ELR (cell line): ENCODE data around the gene CTDSPL2.
"Not testable (repeated sequence)": the region's sequence is repeated elsewhere in the genome, so short reads cannot be mapped to it uniquely, and the experiment has no call there.

Experiments
- DNase-seq: peaks from one replicate; pipeline ENCODE4 v3.0.0-alpha.2; 2015; ENCODE audit warnings: low read depth

Gene CTDSPL2

DNA sequence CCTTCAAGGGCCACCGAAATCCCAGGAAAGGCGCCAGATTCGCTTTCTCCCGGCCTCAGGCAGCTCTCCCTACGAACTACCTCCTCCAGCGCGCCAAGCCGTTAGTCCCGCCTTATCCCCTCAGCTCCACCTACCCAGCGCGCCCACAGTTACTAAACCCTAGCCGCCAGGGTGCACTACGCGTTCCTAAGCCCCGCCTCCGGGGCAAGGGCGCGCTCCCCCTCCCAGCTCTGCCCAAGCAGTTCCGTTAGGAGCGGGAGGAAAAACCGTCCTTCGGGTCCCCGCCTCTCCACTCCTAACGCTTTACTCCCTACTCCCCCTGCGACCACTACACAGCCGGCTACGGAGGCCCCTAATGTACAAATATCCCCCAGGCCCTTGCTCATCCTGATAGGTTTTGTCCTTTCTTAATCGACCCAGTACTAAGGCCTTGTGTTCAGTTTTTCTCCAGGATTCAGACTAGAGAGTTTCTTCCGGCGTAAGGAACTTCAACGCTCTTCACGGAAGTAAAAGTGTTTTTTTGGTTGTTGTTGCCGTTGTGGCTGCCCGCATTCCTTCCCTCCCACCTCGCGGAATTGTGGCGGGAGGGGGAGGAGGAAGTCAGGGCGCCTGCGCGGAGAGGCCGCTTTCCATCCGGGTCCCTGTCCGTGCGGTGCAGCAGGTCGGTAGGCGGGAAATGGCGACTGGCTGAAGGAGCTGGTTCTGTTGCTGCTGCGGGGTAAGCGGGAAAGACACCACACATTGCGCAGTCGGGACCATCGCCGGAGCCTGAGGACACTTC, at the start of gene CTDSPL2:
TSS of gene CTDSPL2 (plus strand) at position 655 of the 781 bp plus-strand sequence. CDS start 31,386 bp downstream, outside the sequence.
- DNase-seq = peak; percentile 99

DNA sequence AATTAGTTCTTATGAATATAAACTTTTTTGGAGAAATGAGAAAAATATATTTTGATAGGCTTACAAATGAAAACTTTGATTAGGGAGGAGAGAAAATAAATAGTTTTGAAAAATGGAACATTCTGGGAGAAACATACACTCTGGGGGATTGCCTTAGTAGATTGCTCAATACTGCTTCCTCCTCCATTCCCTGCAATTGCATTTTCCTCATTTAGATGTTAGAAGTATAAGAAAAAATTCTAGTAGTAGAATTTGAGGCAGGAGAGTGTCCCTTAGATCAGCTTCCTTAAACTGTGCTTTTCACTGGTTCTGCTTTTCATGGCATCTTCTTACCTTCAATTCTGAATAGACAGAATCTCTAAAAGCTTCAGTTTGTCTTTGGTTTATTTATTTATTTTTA, 46.2 kb upstream of the CTDSPL2 start:
- no peak for DNase-seq

DNA sequence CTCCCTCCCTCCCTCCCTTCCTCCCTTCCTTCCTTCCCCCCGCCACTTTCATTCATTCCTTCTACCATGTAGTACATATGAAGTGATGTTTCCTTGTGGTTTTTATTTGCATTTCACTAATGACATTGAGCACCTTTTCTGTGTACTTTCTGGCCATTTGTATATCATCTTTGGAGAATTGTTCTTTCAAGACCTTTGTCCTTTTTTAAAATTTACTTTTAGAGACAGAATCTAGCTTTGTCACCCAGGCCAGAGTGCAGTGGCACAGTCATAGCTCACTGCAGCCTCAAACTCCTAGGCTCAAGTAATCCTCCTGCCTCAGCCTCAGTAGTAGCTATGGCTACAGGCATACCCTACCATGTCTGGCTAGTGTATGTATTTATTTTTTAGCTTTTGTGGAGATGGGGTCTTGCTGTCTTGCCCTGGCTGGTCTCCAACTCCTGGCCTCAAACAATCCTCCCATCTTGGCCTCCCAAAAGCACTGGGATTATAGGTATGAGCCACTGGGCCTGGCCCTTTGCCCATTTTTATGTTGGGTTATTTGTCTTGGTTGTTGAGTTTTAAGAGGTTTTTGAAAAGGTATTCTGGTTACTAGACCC, 42.0 kb upstream of the CTDSPL2 start:
- DNase-seq = no peak

DNA sequence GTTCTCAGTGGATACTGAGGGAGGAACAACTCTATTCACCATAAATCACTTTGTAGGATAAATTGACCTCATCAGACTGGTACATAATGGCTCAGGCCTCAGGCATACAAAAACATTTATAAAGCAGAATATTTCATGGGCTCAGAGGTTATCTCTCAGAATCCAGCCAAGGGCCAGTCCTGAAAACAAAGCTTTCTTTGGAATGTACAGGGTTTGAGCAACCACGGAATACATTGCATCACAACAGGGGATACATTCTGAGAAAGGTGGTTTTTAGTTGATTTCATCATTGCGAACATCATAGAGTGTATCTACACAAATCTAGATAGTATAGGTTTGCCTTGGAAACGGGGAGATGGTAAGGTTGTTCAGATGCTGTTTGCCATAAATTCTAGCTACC, 33.4 kb upstream of the CTDSPL2 start:
- DNase-seq = no peak

DNA sequence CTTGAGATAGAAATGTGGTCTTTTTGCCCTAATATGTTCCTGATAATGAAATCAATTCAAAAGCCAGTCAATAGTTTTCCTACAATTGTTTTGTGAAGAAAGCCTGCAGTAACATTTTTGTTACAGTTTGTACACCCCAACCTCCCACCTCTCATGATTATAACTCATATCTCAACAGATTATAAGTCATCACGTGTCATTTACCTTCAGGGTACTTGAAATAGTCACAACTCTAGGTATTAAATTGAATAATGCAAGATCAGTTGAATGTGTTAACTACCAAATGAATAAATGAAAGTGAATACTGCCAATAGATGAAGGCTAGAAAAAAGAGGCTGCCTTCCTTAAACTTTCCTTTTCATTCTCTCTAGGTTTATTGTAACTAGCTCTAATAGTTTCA, 32.9 kb upstream of the CTDSPL2 start:
- no peak for DNase-seq

DNA sequence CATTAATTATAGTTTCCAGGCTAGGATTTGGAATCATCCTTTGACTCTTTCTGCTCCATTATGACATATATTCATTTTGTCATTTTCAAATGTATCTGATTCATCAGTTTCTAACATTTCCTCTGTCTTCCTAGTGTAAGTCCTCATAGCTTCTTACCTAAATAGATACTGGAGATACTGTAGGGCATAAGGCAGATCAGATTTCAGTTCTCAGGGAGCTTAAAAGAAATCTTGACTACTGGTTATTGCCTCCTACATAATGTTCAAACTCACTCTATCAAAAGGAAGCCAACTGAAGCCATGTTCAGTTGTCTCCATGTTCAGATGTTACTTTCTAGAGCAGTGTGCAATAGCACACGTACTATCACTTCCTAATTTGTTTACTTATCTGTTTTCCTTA, 29.6 kb upstream of the CTDSPL2 start:
- DNase-seq = no peak

DNA sequence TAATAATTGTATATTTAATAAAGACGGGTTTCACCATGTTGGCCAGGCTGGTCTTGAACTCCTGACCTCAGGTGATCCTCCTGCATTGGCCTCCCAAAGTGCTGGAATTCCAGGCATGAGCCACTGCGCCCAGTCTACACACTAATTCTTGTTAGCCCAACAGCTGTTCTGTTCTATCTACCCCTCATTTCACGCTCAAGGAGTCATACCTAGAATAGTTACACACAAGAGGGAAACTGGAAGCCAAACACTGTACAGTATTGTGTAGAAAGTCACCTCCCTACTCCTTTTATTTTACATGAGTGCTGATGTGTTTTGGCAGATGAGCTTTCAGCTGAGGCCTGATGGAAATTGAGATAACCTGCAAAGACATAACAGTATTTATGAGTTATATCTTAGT, 13.4 kb upstream of the CTDSPL2 start:
- no peak for DNase-seq

DNA sequence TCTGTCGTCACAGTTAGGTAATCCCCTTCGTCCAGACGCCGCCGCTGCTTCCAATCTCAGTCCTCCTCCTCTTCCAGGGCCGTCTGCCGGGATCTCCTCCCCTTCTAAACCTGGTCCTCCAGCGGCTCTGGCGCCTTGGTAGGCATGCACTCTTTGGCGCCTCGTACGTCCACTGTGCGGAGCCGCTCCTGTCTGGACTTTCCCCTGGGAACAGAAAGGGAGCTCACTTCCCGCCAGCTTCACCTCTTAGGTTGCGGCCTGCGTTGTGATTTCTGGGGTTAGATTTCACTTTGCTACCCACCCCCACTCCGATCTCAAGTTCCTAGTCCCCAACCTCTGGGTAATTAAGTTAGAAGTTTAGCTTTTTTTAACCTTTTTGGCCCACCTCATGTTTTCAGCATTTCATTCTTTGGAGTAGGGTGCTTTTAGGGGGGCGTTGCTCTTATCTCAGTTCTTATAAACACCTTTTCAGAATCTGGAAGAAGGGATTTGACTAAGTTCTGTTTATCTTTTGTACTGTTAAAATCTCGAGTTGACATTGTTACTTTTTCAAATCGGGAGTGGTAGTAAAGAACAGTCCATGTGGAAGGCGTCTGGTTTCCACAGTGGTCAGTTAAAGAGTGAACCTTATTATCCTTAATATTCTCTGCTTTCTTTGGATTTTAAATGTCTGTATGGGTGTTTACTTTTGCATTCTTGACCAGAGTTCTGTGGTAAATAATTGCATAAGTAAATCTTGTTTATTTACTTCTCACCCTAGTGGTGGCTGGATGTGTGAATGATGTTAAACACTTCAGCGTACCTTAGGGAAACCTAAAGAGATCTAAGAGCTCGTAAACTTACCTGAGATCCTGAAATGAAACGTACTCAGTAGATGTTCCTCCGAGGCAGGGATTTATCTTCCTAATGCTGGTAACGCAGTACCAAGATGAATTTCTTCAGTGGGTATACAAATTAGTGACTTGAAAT, 611 bp downstream of the CTDSPL2 start:
- peak; percentile 73 for DNase-seq

DNA sequence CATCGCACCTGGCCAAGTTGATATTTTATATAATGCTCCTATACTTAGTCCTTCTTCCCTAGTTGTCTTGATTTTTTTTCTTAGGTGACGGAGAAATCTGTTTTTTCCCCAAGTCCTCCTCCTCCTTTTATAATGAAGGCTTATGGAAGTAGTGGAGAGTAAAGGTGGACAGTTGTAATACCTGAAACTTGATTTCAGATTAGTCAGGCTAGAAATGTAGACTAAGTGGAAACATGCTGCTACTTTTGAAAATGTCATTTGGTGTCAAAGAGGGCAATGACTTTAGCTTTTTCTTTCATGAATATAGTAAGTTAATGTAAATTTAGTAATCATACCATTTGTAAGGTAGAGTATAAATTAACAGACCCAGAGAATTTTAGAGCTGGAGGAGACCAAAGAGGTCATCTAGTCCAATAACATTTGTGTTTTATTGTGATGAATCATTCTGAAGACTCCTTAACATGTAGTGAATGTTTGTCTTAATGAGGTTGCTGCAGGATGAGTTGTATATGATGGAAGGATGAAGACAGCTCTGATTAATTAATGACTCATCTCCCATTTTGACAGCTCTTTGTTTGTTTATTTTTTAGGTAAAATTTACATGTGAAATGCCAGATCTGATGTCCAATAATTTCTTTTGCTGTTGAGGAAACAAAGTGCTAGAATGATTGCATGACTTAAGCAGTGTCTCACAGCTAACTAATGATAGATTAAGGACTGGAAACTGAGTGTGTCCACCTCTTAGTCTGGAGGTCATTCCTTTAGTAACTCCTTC, 8.7 kb downstream of the CTDSPL2 start:
- DNase-seq = peak; percentile 63

DNA sequence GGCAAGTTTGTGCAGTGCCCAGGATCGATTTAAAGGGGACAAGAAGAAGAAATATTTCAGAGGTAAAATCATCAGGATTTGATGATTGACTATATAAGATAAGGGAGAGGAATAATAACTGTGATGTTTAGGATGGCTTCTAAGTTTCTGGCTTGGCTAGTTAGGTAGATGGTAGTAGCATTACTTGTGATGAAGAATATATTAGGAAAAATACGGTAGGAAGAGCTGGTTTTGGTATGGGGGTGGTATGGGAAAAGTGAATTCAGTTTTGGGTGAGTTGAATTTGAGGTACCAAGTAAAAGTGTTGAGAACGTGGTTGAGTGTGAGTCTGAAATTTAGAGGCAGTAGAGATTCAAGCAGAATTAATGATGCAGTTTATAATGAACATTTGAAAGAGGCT, 11.0 kb downstream of the CTDSPL2 start:
- no peak for DNase-seq

DNA sequence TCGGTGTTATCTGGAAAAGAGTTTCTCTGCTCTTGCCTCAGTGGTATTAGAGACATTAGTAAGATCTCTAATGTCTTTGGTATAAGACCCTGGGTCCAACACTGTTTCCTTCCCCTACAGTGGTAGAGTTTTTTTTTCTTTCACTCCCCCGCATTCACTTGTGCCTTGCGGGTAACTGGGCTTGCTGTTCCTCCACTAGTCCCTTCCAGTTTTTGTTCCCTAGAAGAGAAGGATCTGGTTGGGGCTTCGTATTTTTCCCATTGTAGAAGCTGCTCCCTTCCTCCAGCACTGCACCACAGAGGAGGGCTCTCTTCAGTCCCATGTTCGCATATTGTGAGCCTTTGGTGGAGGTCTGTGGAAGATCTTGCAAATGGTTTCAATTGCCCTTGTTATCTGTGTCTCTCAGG, 13.7 kb downstream of the CTDSPL2 start:
- DNase-seq = no peak

DNA sequence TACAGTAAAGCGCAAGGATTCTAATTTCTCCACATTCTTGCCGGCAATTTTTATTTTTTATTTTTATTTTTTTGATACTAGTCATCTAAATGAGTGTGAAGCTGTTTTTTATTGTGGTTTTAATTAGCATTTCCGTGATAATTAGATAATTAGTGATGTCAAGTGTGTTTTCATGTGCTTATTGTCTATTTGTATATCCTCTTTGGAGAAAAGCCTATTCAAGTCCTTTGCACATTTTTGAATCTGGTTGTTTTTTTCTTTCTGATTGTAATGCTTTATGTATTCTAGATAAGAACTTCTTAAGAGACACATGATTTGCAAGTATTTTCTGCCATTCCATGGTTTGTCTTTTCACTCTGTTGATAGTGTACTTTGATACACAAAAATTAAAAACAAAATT, 16.1 kb downstream of the CTDSPL2 start:
- DNase-seq = no peak

DNA sequence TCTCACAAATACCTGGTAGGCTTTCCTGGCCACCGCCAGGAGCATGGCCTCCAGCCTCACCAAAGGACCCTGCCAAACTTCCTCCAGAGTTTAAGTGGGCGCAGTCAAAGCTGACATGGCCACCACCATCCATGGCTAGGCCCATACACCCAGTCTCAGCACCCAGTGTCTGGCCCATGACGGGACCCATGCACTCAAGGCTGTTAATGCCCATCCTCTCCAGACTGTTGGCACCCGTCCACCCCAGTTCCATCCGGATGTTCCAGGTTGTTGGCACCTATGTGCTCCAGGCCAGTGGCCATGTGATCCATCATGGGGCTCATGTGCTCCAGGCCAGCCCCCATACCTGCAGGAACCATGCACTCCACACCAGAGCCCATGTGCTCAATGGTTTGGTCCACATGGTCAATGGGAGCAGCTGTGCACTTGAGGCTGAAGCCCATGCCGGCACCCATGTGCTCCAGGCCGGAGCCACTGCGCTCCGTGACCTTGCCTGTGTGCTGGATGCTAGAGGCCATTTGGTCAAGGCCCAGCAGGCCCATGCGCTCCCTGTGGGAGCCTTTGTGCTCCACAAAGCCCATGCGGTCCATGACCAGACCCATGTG, 20.4 kb downstream of the CTDSPL2 start:
- no peak for DNase-seq

DNA sequence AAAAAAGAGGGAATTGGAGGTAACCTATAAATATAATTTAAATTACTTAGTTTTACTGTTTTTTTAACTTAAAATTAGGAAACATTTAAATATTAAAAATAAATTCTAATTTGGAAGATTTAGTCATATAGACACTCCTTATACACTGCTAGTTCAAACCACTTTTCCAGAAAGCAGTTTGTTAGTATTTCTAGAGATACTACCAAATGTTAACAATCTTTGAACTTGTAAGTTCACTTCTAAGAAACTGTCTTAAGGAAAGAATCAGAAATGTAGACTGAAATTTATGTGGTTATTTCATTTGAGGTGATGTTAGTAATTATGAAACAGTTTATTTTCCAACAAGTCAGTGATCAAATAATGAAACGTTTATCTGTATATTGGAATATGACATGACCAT, 22.7 kb downstream of the CTDSPL2 start:
- DNase-seq = no peak

DNA sequence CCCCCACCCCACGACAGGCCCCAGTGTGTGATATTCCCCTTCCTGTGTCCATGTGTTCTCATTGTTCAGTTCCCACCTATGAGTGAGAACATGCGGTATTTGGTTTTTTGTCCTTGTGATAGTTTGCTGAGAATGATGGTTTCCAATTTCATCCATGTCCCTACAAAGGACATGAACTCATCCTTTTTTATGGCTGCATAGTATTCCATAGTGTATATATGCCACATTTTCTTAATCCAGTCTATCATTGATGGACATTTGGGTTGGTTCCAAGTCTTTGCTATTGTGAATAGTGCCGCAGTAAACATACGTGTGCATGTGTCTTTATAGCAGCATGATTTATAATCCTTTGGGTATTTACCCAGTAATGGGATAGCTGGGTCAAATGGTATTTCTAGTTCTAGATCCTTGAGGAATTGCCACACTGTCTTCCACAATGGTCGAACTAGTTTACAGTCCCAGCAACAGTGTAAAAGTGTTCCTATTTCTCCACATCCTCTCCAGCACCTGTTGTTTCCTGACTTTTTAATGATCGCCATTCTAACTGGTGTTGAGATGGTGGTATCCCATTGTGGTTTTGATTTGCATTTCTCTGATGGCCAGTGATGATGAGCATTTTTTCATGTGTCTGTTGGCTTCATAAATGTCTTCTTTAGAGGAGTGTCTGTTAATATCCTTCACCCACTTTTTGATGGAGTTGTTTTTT, 26.3 kb downstream of the CTDSPL2 start:
- not testable (repeated sequence) for DNase-seq

DNA sequence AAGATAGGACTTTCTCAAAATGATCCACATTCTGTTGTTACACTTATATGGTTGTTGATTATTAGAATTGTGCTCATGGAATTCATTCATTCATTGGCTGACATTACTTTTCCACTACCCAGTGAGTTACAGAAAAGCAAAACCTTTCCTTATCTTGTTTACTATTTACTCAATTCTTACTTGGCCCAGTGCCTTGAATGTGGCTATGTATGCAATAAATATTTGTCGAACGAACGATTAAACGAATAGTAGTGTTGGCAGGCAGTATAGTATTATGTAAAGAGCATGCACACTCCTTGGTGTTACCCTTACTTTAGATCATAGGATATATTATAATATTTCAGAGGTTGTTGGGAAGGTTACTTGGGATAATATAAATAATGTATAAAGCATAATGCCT, 31.0 kb downstream of the CTDSPL2 start:
- no peak for DNase-seq

DNA sequence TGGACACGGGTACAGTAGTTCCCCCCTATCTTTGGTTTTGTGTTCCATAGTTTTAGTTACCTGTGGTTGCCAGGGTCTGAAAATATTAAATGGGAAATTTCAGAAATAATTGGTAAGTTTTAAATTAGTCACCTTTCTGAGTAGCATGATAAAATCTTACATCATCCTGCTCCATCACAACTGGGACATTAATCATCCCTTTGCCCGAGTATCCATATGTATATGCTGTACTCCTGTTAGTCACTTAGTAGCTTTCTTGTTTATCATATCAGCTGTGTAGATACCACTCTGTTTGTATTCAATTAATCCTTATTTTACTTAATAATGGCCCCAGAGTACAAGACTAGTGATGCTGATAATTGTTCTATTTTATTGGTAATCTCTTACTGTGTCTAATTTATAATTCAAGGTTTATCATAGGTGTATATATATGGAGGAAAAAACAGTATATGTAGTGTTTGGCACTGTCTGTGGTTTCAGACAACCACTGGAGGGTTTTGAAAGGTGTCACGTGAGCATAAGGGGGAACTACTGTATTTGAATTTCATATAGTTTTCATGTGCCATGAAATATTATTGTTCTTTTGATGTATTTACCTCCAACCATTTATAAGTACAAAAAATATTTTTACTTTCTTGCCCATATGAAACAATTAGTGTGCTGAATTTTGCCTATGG, 41.4 kb downstream of the CTDSPL2 start:
- peak; percentile 88 for DNase-seq

DNA sequence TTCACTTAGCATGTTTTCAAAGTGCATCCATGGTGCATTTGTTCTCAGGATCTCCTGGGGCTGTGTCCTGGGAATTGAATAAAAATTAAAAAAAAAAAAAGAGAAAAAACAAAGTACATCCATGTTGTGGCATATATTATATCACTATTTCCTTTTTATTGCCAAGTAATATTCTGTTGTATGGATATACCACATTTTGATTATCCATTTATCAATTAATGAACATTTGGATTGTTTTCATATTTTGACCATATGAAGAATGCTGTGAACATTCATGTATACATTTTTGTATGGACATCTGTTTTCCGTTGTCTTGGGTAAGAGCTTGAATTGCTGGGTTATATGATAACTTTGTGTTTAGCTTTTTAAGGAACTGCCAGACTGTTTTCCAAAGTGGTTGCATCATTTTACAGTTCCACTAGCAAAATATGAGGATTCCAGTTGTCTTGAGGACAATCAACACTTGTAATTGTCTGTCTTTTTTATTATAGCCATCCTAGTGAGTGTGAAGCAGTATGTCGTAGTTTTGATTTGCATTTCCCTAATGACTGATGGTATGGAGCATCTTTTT, 44.5 kb downstream of the CTDSPL2 start:
- DNase-seq = no peak

DNA sequence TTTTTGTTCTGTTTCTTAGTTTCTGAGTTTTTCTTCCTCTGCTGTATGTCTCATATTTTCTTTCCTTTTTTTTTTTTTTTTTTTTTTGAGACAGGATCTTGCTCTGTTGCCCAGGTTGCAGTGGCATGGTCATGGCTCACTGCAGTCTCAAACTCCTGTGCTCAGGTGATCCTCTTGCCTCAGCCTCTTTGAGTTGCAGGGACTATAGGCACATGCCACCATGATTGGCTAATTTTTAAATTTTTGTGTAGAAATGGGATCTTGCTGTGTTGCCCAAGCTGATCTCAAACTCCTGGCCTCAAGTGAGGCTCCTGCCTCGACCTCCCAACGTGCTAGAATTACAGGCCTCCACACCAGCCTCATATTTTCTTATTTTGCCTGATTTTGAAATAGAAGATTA, 51.9 kb downstream of the CTDSPL2 start:
- no peak for DNase-seq

DNA sequence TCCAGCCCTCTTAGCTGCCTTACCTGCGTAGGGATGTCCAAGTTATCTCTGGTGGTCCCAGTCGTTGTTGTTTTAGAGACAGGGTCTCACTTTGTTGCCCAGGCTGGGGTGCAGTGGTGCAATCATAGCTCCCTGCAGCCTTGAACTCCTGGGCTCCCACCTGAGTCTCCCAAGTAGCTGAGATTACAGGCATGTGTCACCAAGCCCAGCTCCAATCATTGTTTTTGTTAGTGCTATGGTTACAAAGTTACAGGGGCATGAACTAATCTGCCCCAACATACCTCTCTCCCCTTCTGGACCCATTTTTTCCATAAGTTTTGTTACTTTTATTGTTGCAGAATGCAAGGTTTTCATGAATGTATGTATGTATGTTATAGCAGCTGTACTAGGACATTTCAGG, 54.7 kb downstream of the CTDSPL2 start:
- no peak for DNase-seq
